ENCODE results near the gene KMT2E.

DNA sequence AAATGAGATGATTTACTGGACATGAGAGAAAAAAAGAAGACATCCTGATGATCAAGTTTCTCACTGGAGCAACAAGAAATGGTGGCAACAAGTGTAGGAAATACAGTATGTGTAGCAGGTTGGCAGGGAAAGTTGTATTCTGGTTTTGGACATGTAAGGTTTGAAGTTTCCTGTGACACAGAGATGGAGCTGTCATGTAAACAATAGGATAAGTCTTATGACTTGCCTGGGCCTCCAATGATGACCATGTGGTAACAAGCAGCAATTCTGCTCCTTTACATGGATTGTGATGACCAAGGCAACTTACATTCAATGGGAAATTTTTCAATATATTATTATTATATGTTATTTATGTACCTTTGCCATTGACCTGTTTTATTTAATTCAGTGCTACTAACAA lies 125.4 kb downstream of the KMT2E start:
- TF ChIP-seq POLR2AphosphoS5 (IDR thresholded peaks at IDR 0.05; ENCODE audit: low read depth, low read length) (no peak), POLR2A (IDR thresholded peaks at IDR 0.05; ENCODE audit: low read depth, low read length) (no peak), SPI1 (IDR thresholded peaks at IDR 0.05; ENCODE audit: low read depth, low read length) (no peak), PAX5 (IDR thresholded peaks at IDR 0.05; ENCODE audit: insufficient read depth, low read length, severe bottlenecking) (no peak), TAF1 (IDR thresholded peaks at IDR 0.05; ENCODE audit: low read depth, low read length) (no peak)
